Kidney (tissue), 14 donors: ENCODE measurements around the gene CSPG4. TPM values are rescaled to one million over a fixed set of nuclear protein-coding genes. Genes with fewer than 3 reads are reported as not detected.
A peak's percentile ranks its signal among the peaks of the same experiment; 100 is the strongest.
"Not testable (repeated sequence)": the region's sequence is repeated elsewhere in the genome, so short reads cannot be mapped to it uniquely, and the experiment has no call there.

Experiments
- DNase-seq, 5 donors: peaks; one replicate each; pipeline ENCODE4 v3.0.0-alpha.2; 2013 to 2020
- FAIRE-seq: peaks from 2 replicates; lab custom pipeline; 2012; peaks lifted over from hg19 to GRCh38; lab: Jason Lieb, UNC
- H3K27ac ChIP-seq, 2 donors: one replicate each; pipeline ENCODE4 v1.7.0; 2013; ENCODE audit warnings: low read depth in 2 of 2, low read length in 2 of 2, inconsistent platforms in 1 of 2
- H3K27me3 ChIP-seq: one replicate; pipeline ENCODE4 v1.7.1; 2013; ENCODE audit warnings: low read length, inconsistent platforms; ENCODE audit not compliant: control insufficient read depth, insufficient read depth
- H3K36me3 ChIP-seq, 3 donors: one replicate each; pipeline versions ENCODE4 v1.7.0 to v1.7.1; 2013; ENCODE audit warnings: low read length in 3 of 3, control low read depth in 1 of 3, inconsistent platforms in 1 of 3; ENCODE audit not compliant: insufficient read depth in 3 of 3, control insufficient read depth in 2 of 3
- H3K4me1 ChIP-seq, 3 donors: one replicate each; pipeline versions ENCODE4 v1.7.0 to v1.7.1; 2013; ENCODE audit warnings: low read length in 3 of 3, inconsistent platforms in 1 of 3, low read depth in 1 of 3; ENCODE audit not compliant: control insufficient read depth in 2 of 3, insufficient read depth in 2 of 3
- H3K4me3 ChIP-seq, 3 donors: one replicate each; pipeline versions ENCODE4 v1.7.0 to v1.8.1; 2013; ENCODE audit warnings: low read length in 3 of 3, control low read depth in 1 of 3, inconsistent platforms in 1 of 3
- H3K9ac ChIP-seq, 3 donors: one replicate each; pipeline versions ENCODE4 v1.7.0 to v1.7.1; 2013; ENCODE audit warnings: low read length in 3 of 3, control low read depth in 1 of 3, inconsistent platforms in 1 of 3
- H3K9me3 ChIP-seq, 3 donors: one replicate each; pipeline versions ENCODE4 v1.7.0 to v1.7.1; 2013; ENCODE audit warnings: low read length in 3 of 3, control low read depth in 1 of 3, inconsistent platforms in 1 of 3; ENCODE audit not compliant: control insufficient read depth in 2 of 3, insufficient read depth in 1 of 3
- intact Hi-C: fragments of 100-400 bp; cut with DNase I; formaldehyde crosslinking; loops from one replicate; pipeline ENCODE4 v1.11.1; 2022
- polyA plus RNA-seq: library from polyadenylated mRNA; stranded (reverse); fragments of 350-450 nt; fragmentation: Illumina TruSeq; extraction: RNeasy Lipid Tissue Mini Kit (QIAGEN cat#74804); gene quantifications from one replicate; pipeline ENCODE4 v1.2.3, GENCODE V29; 2014; ENCODE audit warnings: low read depth, low replicate concordance; ENCODE audit not compliant: insufficient read depth
- total RNA-seq: library from RNA; stranded (reverse); fragmentation: NEBNext Ultra II Directional; extraction: Animal tissue kit (Norgen Biotek cat#: 25700); gene quantifications from one replicate; pipeline ENCODE4 v1.2.1, GENCODE V29; 2021
- TF ChIP-seq, protein P1 (sequence below): IDR thresholded peaks from 3 replicates; pipeline ENCODE4 v1.5.1; 2012; ENCODE audit warnings: mild to moderate bottlenecking, moderate library complexity, borderline replicate concordance; ENCODE audit not compliant: insufficient read depth; ENCODE audit errors: extremely low read depth
- donor health status: control.
- donor health status: control.
- donor health status: control.
- donor health status: control.
- donor health status: control.
- donor health status: DM: yes; HTN: yes; CAD: no.
- donor health status: Normal renal cell carcinoma (clear cell type).

Gene CSPG4
- total and polyA plus RNA-seq, 2 donors from 2014 or later = 4.4 to 30.7 TPM

DNA sequence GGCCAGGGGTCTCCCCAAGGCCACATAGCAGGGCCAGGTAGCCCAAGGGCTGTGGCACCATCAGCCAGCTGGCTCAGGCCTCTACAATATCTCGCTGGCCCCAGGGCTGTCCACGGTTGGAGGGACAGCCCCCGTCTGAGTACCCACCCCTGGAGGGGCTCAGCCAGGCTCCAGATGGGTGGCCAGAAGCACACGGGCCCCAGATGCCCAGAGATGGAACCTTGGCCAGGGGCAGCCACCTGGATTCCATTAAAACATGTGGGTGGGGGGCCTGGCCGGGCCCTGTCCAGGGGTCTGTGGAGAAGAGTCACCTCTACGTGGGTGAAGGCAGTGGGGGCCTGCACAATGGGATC, 8.4 kb downstream of the CSPG4 start:
- Histone ChIP-seq H3K9ac (no peak overlapping the region), H3K9me3 (no peaks in the 10 kb centered on the region), H3K4me3 (no peak overlapping the region), H3K4me1 (peaks cover 0 to 6% (median 0%) of the 10 kb centered on the region in 3 donors), H3K27me3 (no peaks in the 10 kb centered on the region), H3K36me3 (no peaks in the 10 kb centered on the region), H3K27ac (no peak overlapping the region)
- intact Hi-C loops = no loop called here
- TF ChIP-seq, protein P1, sequence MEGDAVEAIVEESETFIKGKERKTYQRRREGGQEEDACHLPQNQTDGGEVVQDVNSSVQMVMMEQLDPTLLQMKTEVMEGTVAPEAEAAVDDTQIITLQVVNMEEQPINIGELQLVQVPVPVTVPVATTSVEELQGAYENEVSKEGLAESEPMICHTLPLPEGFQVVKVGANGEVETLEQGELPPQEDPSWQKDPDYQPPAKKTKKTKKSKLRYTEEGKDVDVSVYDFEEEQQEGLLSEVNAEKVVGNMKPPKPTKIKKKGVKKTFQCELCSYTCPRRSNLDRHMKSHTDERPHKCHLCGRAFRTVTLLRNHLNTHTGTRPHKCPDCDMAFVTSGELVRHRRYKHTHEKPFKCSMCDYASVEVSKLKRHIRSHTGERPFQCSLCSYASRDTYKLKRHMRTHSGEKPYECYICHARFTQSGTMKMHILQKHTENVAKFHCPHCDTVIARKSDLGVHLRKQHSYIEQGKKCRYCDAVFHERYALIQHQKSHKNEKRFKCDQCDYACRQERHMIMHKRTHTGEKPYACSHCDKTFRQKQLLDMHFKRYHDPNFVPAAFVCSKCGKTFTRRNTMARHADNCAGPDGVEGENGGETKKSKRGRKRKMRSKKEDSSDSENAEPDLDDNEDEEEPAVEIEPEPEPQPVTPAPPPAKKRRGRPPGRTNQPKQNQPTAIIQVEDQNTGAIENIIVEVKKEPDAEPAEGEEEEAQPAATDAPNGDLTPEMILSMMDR = no peak
- DNase-seq (no peak), FAIRE-seq (no peak)

- H3K9me3 ChIP-seq, H3K4me3 ChIP-seq, DNase-seq, H3K27ac ChIP-seq, H3K4me1 ChIP-seq, FAIRE-seq, intact Hi-C loops, H3K27me3 ChIP-seq, H3K9ac ChIP-seq, H3K36me3 ChIP-seq: not testable (repeated sequence)
Measured at GRCh38 chr15:75703440-75704262, 9.0 kb downstream of the CSPG4 start.

GRCh38 chr15:75702436-75702835, 10.2 kb downstream of the CSPG4 start:
- Histone ChIP-seq H3K4me3 (no peak overlapping the region), H3K9ac (no peak overlapping the region), H3K9me3 (no peaks in the 10 kb centered on the region), H3K4me1 (peaks cover 0 to 6% (median 0%) of the 10 kb centered on the region in 3 donors), H3K36me3 (no peaks in the 10 kb centered on the region), H3K27me3 (no peaks in the 10 kb centered on the region), H3K27ac (no peak overlapping the region)
- TF ChIP-seq, protein P1 = no peak
- intact Hi-C loops = no loop called here
- no peak for FAIRE-seq
- DNase-seq = peak in 2 of 5 donors; percentile 31 to 50

DNA sequence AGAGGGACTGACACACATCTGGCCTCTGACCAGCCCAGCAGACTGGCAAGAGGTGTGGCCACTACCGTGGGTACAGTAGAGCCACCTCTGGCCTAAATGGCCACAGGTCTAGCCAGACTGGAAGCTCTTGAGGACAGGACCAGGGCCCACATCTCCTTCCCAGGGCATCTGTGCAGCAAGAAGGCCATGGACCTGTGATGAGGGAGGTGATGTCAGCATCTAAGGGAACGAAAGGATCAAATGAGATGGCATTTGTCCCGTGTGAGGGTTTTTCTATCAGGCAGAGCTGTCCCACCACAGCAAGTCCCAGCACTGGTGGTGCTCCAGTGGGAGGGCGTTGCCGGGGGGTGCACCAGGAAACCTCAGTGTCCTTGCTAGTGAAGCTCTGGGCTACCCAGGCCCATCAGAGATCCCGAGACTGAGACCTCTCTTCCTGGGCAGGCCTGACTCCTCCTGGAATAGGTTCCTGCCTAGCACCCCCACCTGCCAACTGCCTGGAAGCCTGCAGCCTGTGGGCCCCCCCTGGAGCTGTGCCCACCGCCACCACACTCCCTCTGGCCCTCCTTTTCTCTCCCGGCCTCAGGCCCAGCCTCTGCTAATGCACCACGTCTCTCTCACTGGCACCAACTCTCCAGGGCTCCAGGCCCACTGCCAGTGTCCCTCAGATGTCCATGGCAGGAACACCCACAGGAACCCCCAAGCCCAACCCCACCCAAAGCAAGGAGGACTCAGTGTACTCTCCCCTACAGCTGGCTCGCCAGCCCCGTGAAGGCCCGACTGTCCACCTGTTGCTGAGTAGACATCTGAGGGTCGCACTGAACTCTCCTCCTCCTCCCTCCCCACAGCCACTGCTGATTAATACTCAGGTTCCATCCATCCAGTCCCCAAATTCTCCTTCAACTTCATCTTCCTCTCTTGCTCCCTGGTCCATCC, 11.3 kb downstream of the CSPG4 start:
- H3K9me3 ChIP-seq, H3K4me1 ChIP-seq, H3K27me3 ChIP-seq, FAIRE-seq, H3K36me3 ChIP-seq, DNase-seq, H3K27ac ChIP-seq, H3K4me3 ChIP-seq, H3K9ac ChIP-seq, intact Hi-C loops: not testable (repeated sequence)

- H3K9me3 ChIP-seq, H3K27ac ChIP-seq, H3K36me3 ChIP-seq, H3K4me3 ChIP-seq, H3K9ac ChIP-seq, H3K4me1 ChIP-seq, FAIRE-seq, intact Hi-C loops, H3K27me3 ChIP-seq: not testable (repeated sequence)
- peak in 1 of 5 donors; percentile 36 for DNase-seq
Measured at GRCh38 chr15:75699961-75700874, 12.4 kb downstream of the CSPG4 start.

DNA sequence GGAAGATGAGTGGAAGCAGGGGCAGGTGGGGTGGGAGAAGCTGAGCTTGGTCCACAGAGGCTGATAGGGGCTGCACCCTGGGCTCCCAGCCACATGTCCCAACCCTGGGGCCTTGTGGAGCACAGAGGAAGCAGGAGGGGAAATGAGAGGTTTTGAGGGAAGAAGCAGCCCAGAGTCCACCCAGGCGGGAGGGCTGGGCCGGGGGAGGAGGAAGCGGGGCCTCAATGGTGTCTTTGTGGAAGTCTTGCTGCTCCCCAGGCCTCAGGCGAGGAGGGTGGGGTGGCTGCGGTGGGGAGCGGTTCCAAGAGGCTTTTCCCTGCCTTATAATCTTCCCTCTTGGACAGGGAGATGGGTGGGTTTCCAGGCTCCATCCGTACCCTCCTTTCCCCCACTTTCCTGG, 13.1 kb downstream of the CSPG4 start:
- H3K9ac ChIP-seq, H3K27me3 ChIP-seq, intact Hi-C loops, H3K36me3 ChIP-seq, H3K27ac ChIP-seq, FAIRE-seq, H3K4me3 ChIP-seq, H3K4me1 ChIP-seq, DNase-seq, H3K9me3 ChIP-seq: not testable (repeated sequence)
